ENCODE measurements around the gene WAPL.

WAPL gene

GRCh38 chr10:86523348-86523747, 1.8 kb upstream of the WAPL start:
- no peak for DNase-seq (ENCODE audit: low read depth)

- DNase-seq (ENCODE audit: low read depth): no peak
Measured at GRCh38 chr10:86522510-86522855, 891 bp upstream of the WAPL start.

GRCh38 chr10:86520871-86521677, 518 bp downstream of the WAPL start:
- DNase-seq (ENCODE audit: low read depth): peak; percentile 14

- DNase-seq (ENCODE audit: low read depth): no peak
Measured at GRCh38 chr10:86518781-86519180, 2.8 kb downstream of the WAPL start.

DNA sequence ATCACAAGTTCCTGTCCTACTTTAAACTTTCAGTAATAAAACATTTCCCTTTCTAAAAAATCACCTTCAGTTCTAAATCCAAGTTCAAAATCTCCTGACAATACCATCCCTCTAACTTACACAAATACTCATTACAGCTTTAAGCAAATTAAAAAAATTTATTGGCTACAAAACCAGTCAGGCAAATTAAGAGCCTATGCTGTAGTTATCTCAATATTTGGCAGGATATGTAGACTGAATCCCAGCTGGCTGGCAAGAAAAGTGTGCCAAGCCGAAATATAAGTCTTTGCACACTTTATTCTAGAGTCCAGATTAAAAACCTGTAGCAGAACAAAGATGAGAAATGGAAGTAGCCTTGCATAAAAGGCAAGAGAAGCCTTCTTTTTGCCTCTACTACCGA, 9.5 kb downstream of the WAPL start:
- DNase-seq (ENCODE audit: low read depth): no peak

GRCh38 chr10:86511027-86511865, 10.3 kb downstream of the WAPL start:
- DNase-seq (ENCODE audit: low read depth): no peak

DNA sequence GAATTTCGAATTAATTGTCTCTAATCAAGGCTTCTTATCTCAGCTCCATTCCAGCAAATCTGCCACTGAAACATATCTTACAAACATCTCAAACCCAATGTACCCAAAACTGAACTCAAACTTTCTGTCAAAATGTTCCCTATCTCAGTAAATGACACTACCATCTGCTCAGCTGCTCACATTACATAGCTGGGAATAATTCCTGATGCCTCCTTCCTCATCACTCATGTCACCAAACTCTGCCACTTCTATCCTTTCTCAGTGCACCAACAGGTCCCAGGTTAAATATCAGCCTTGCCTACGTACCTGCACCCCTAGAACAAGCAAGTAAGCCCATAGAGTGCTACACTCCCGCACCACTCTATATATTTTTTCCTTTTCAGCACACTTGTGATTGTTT, 12.4 kb downstream of the WAPL start:
- no peak for DNase-seq (ENCODE audit: low read depth)

DNA sequence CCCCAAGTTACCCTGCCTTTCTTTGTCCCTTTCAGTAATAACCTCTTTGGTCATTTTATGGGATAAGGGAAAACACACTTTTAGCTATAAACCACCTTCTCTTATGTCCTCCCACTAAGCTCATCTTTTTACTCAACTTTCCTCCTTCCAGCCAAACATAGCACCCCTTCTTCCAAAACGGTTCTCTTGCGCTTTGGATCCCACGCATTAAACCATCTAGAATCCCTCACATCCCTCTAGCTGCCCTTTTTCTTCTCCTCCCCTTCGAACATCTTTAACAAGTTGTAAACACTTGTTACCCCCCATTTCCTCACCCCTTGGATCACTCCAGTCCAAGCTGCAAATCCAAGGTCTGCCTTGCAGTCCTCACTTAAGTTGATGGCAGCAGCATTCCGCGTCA, 13.4 kb downstream of the WAPL start:
- no peak for DNase-seq (ENCODE audit: low read depth)

DNA sequence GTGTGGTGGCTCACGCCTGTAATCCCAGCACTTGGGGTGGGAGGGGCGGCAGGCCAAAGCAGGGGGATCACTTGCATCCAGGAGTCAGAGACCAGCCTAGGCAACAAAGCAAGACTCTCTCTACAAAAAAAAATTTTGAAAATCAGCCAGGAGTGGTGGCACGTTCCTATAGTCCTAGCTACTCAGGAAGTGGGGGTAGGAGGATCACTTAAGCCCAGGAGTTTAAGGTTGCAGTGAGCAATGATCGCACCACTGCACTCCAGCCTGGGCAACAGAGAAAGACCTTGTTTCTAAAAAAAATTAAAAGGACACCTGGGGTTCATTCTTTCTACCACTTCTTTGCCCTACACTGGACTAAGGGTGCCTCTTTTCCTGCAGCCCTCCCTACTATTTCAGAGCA, 15.1 kb downstream of the WAPL start:
- no peak for DNase-seq (ENCODE audit: low read depth)

DNA sequence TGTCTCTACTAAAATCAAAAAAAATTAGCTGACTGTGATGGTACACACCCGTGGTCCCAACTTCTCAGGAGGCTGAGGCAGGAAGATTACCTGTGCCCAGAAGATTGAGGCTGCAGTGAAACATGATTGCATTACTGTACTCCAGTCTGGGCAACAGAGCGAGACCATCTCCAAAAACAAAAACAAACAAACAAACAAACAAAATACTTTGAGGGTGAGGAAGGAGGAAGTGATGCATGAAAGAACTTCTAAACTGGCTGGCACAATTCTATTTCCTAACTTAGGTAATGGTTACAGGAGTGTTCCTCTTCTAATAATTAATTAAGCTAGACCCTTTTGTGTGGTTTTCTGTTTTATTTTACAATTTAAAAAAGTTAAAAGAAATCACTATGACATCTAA, 15.5 kb downstream of the WAPL start:
- DNase-seq (ENCODE audit: low read depth): no peak

- no peak for DNase-seq (ENCODE audit: low read depth)
Measured at GRCh38 chr10:86504510-86504909, 17.1 kb downstream of the WAPL start.

DNA sequence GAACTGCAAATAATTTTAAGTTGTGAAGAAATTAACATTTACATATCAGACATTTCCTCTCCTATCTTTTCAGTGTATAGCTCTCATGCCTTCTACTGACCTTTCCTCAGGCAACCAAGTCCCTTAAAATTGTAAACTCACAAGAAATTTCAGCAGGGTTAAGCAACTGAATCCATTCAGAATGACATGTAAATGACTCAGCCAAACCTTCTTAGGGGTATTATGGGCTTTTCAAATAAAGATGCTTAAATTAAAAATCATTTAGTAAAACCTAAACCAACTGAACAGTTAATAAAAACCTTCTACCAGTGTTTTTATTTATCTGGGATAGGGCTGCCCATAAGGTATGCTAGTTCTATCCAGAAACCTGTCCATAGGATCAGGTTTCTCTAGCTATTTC, 20.7 kb downstream of the WAPL start:
- DNase-seq (ENCODE audit: low read depth): no peak

DNA sequence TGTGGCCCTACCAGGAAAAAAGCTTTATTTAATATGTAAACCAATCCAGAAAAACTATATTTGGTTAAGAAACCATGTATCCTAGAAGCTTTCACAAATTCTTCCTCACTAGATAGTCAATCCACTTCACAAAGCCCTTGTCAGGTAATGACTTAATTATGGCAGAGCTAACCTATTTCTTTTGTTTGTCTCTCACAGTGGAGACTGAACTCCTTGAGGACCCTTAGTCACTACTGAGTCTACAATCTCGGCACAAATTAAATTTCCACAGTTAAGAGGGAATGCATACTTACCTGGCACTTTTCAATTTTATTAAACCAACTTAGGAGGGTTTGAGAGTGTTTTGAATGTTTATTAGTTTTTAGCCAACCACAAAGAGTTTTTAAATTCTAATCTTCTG, 23.0 kb downstream of the WAPL start:
- DNase-seq (ENCODE audit: low read depth): no peak

- DNase-seq (ENCODE audit: low read depth): no peak
Measured at GRCh38 chr10:86497621-86498020, 24.0 kb downstream of the WAPL start.

GRCh38 chr10:86489960-86490612, 31.5 kb downstream of the WAPL start:
- no peak for DNase-seq (ENCODE audit: low read depth)

GRCh38 chr10:86489071-86489810, 32.4 kb downstream of the WAPL start:
- DNase-seq (ENCODE audit: low read depth): no peak

GRCh38 chr10:86486856-86487255, 34.7 kb downstream of the WAPL start:
- no peak for DNase-seq (ENCODE audit: low read depth)

DNA sequence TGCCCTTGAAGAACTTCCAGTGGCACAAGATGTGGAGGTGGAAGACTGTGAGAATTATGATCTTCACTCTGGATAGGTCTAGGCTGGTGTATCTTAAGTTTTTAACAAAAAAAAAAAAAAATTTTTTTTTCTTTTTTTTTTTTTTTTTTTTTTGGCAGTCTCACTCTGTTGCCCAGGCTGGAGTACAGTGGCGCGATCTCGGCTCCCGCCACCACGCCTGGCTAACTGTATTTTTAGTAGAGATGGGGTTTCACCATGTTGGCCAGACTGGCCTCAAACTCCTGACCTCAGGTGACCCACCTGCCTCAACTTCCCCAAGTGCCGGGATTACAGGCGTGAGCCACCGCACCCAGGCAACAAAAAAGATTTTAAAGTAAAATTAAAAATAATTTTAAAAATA, 37.9 kb downstream of the WAPL start:
- DNase-seq (ENCODE audit: low read depth): no peak

DNA sequence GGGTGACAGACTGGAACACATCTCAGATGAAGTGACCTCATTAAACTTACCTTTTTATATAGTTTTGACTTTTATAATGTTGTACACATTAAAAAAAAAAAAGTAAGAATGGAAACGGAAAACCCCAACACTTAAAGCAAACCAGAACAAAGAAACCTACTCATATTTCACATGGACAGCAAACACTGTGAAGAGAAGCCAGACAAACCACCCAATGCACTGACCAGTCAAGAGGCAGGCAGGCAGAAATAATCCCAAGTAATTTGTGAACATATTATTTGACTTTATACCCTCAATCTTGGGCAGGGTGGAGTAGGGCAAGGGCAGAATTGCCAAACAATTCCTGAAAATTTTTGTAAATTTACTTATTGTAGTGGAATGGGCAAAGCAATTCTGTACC, 39.8 kb downstream of the WAPL start:
- no peak for DNase-seq (ENCODE audit: low read depth)

DNA sequence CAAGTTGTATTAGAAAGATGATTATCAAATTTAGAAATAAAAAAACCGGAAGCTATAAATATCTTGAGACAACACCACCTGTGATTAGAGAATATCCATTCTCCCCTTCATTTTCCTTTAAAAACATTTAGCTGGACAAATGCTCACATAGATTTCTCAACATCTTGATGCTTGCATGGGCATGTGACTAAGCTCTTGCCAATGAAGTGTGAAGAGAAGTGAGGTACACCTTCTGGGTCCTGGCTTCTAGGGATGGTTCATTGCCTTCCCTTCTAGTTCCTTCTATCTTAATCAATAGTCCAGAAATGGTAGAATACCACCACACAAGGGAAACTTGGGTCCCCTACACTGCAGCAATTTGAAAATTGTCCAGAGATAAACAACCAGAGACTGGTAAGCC, 41.0 kb downstream of the WAPL start:
- DNase-seq (ENCODE audit: low read depth): no peak

DNA sequence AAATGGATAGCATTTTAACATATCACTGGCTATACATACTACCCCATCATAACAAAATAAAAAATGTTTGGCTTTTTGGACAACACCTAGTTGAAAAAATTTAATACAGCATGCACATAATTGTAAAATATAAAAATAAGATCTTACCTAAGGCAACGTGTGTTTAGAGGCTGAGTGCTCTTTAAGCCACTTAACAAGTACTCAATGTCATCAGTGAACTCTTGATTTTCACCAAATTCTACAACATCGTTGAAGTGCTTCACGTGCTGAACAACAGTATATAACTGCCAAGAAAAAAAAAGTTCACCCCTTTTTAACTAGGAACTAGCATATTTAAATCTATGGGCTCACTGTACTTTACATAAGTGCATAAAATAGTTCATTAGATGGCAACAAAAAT, 49.5 kb downstream of the WAPL start:
- no peak for DNase-seq (ENCODE audit: low read depth)

All from stimulated activated CD8-positive, alpha-beta memory T cell treated with anti-CD3 and anti-CD28 coated beads, Interleukin-12 subunit alpha, Interleukin-12 subunit beta, amount 100 ng/mL, for 1 hour (primary cell).